ENCODE data around the gene ABCA7. TPM values are rescaled to one million over a fixed set of nuclear protein-coding genes. Genes with fewer than 3 reads are reported as not detected.
A peak's percentile ranks its signal among the peaks of the same experiment; 100 is the strongest.

Gene ABCA7
- total and polyA plus RNA-seq, 4 donors: 3.0 to 60.9 (median 4.8) TPM

DNA sequence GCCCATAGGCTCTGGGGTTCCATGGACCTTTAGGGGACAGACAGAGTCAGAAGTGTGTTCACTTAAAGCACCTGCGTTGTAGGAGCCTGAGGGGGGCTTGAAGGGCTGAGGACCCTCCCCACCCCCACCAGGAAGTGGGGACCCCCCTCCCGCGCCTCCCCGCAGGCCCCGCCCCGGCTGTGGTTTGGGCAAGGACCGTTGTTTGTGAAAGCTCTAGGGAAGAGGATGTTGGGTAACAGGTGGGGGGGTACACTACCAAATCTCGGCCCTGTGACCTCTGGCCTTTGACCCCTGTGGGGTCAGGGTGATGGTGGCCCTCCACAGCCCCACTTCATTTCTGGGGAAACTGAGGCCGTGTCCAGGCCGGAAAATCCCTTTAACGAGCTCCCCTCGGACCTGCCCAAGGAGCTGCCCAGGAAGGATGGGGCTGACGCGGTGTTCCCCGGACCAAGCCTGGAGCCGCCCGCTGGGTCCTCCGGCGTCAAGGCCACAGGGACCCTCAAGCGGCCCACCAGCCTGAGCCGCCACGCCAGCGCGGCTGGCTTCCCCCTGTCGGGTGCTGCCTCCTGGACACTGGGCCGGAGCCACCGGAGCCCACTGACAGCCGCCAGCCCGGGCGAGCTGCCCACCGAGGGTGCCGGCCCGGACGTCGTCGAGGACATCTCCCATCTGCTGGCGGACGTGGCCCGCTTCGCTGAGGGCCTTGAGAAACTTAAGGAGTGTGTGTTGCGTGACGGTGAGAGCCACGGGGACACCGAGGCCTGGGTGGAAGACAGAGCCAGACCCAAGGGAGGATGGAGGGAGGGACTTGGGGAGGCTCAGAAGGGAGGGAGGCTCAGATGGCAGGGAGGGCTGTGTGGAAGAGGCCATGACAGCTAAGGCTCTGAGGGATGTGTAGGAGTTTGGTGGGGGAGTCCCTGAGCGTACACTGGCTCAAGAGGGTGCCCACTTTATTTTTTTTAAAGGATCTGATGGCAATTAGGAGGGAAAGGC, 28.4 kb downstream of the ABCA7 start:
- TF ChIP-seq RAD21 (IDR thresholded peaks at IDR 0.05) (no peak), NR2F2 (IDR thresholded peaks at IDR 0.05) (peak; percentile 73)
- Histone ChIP-seq H3K9ac (ENCODE audit: low read depth in 1 of 2, low read length in 2 of 2) (no peak overlapping the region), H3K27me3 (ENCODE audit: control insufficient read depth in 4 of 4, insufficient read depth in 4 of 4, low read length in 3 of 4) (peaks cover 0 to 7% (median 2%) of the 10 kb centered on the region in 4 donors), H3K4me1 (ENCODE audit: control insufficient read depth in 4 of 4, insufficient read depth in 4 of 4, low read length in 3 of 4) (peaks cover 2 to 32% (median 14%) of the 10 kb centered on the region in 4 donors), H3K27ac (ENCODE audit: low read depth in 1 of 2, low read length in 2 of 2) (peak overlapping the region; percentile 76 to 79), H3K4me3 (ENCODE audit: low read depth in 1 of 3, low read length in 3 of 3) (peak overlapping the region in 2 of 3 donors; percentile 19 to 56), H3K36me3 (ENCODE audit: control insufficient read depth in 4 of 4, insufficient read depth in 3 of 4, low read depth in 1 of 4, low read length in 3 of 4) (peaks cover 0 to 1% (median 0%) of the 10 kb centered on the region in 4 donors), H3K9me3 (ENCODE audit: control insufficient read depth in 4 of 4, low read length in 3 of 4) (no peaks in the 10 kb centered on the region)
- DNase-seq (ENCODE audit: low spot score): no peak
- 60% methylated on average over 45 of the region's 45 CpGs for WGBS

- 50% methylated on average over 25 of the region's 25 CpGs for WGBS
Measured at GRCh38 chr19:1069009-1069779, 29.3 kb downstream of the ABCA7 start.

DNA sequence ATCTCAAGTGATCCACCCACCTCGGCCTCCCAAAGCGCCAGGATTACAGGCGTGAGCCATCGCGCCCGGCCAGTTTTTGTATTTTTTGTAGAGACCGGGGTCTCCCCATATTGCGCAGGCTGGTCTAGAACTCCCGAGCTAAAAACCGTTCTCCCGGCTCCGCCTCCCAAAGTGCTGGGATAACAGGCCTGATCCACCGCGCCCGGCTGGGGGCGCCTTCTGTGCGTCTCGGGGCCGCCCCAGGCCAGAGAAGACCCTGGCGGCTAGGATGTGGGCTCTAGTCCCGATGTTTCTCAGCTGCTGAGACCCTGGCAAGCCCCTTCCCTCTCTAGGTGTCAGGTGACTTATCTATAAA, 30.6 kb downstream of the ABCA7 start:
- 29% methylated on average over 21 of the region's 21 CpGs for WGBS
- H3K4me1 ChIP-seq (ENCODE audit: control insufficient read depth in 4 of 4, insufficient read depth in 4 of 4, low read length in 3 of 4): peaks cover 0 to 33% (median 12%) of the 10 kb centered on the region in 4 donors
- no peak overlapping the region for H3K27ac ChIP-seq (ENCODE audit: low read depth in 1 of 2, low read length in 2 of 2)
- no peaks in the 10 kb centered on the region for H3K9me3 ChIP-seq (ENCODE audit: control insufficient read depth in 4 of 4, low read length in 3 of 4)
- H3K27me3 ChIP-seq (ENCODE audit: control insufficient read depth in 4 of 4, insufficient read depth in 4 of 4, low read length in 3 of 4): peaks cover 0 to 7% (median 2%) of the 10 kb centered on the region in 4 donors
- no peak for TF ChIP-seq MAX (IDR thresholded peaks at IDR 0.05)
- TF ChIP-seq RXRA (IDR thresholded peaks at IDR 0.05): no peak
- no peak for TF ChIP-seq JUND (IDR thresholded peaks at IDR 0.05)
- no peak for TF ChIP-seq CTCF (IDR thresholded peaks at IDR 0.05; ENCODE audit: low read depth, low read length, missing input control)
- no peak for TF ChIP-seq YY1 (IDR thresholded peaks at IDR 0.05)
- no peak for TF ChIP-seq GABPA (IDR thresholded peaks at IDR 0.05 in 1 of 2, conservative IDR thresholded peaks at IDR 0.05 in 1 of 2)
- no peak for TF ChIP-seq HNF4G (IDR thresholded peaks at IDR 0.05)
- no peak for DNase-seq (ENCODE audit: low spot score)
- peaks cover 0 to 1% (median 0%) of the 10 kb centered on the region in 4 donors for H3K36me3 ChIP-seq (ENCODE audit: control insufficient read depth in 4 of 4, insufficient read depth in 3 of 4, low read depth in 1 of 4, low read length in 3 of 4)
- H3K4me3 ChIP-seq (ENCODE audit: low read depth in 1 of 3, low read length in 3 of 3): no peak overlapping the region
- H3K9ac ChIP-seq (ENCODE audit: low read depth in 1 of 2, low read length in 2 of 2): no peak overlapping the region

More at GRCh38 chr19:1069009-1069779, 29.3 kb downstream of the ABCA7 start:
- H3K4me1 ChIP-seq (ENCODE audit: control insufficient read depth in 4 of 4, insufficient read depth in 4 of 4, low read length in 3 of 4): peaks cover 2 to 38% (median 14%) of the 10 kb centered on the region in 4 donors
- no peak overlapping the region for H3K9ac ChIP-seq (ENCODE audit: low read depth in 1 of 2, low read length in 2 of 2)
- no peaks in the 10 kb centered on the region for H3K9me3 ChIP-seq (ENCODE audit: control insufficient read depth in 4 of 4, low read length in 3 of 4)
- TF ChIP-seq FOXA1 (IDR thresholded peaks at IDR 0.05): no peak
- TF ChIP-seq FOXA2 (IDR thresholded peaks at IDR 0.05): no peak
- TF ChIP-seq RXRA (IDR thresholded peaks at IDR 0.05): peak in 1 of 2 donors; percentile 27
- peak; percentile 88 for TF ChIP-seq NR2F2 (IDR thresholded peaks at IDR 0.05)
- TF ChIP-seq EGR1 (IDR thresholded peaks at IDR 0.05; ENCODE audit: low read depth in 2 of 2): peak in 1 of 2 donors; percentile 13
- TF ChIP-seq SP1 (IDR thresholded peaks at IDR 0.05): peak; percentile 24
- DNase-seq (ENCODE audit: low spot score): no peak
- peak overlapping the region in 2 of 3 donors; percentile 8 to 19 for H3K4me3 ChIP-seq (ENCODE audit: low read depth in 1 of 3, low read length in 3 of 3)
- H3K27me3 ChIP-seq (ENCODE audit: control insufficient read depth in 4 of 4, insufficient read depth in 4 of 4, low read length in 3 of 4): peaks cover 0 to 7% (median 2%) of the 10 kb centered on the region in 4 donors
- peak overlapping the region; percentile 76 to 79 for H3K27ac ChIP-seq (ENCODE audit: low read depth in 1 of 2, low read length in 2 of 2)
- H3K36me3 ChIP-seq (ENCODE audit: control insufficient read depth in 4 of 4, insufficient read depth in 3 of 4, low read depth in 1 of 4, low read length in 3 of 4): peaks cover 0 to 1% (median 0%) of the 10 kb centered on the region in 4 donors
